ENCODE measurements around the gene GADD45GIP1.

Gene GADD45GIP1

GRCh38 chr19:12956446-12957388, at the start of gene GADD45GIP1:
Gene GADD45GIP1, minus strand, starts transcription at chr19:12957223. Its CDS starts 11 bp downstream, at chr19:12957212.
- DNase-seq (ENCODE audit: low spot score) = no peak

GRCh38 chr19:13005861-13006370, 48.9 kb upstream of the GADD45GIP1 start:
- DNase-seq (ENCODE audit: low spot score) = no peak

GRCh38 chr19:13005253-13005652, 48.2 kb upstream of the GADD45GIP1 start:
- DNase-seq (ENCODE audit: low spot score) = no peak

DNA sequence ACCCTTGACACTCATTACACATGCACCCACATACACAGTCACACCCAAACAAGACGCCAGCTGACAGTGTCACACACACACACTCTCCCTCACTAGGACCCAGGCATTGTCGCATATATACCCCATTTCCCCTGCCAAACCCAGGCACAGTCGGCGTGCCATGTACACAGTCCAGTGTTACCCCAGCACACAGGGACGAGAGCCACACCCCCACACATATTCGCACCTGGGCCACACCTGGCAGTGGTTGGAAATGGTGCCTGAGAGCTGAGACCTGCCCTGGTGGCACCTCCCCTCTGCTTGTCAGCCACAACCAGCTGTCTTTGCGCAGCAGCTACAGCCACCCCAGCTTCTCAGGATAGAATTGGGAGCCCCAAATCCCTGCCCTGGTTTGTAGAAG, 47.2 kb upstream of the GADD45GIP1 start:
- no peak for DNase-seq (ENCODE audit: low spot score)

DNA sequence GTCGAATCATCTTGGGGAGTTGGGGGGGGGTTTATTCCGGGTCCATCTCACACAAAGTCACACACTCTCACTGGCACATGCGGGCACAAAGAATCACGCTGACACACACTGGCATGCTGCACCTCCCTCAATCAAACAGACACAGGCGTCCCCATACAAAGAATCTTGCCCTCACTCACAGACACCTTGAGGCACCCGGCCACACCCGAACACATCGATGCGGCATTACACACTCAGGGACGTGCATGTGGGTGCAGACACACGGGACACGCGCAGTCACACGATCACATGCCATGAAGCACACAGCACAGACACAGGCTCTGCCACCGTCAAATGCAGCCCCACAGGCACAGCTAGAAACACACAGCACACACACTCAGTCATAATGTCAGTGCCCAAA, 46.1 kb upstream of the GADD45GIP1 start:
- no peak for DNase-seq (ENCODE audit: low spot score)

- DNase-seq (ENCODE audit: low spot score) = no peak
Observed at GRCh38 chr19:13002166-13002898, 45.3 kb upstream of the GADD45GIP1 start.

GRCh38 chr19:13001502-13002165, 44.6 kb upstream of the GADD45GIP1 start:
- no peak for DNase-seq (ENCODE audit: low spot score)

DNA sequence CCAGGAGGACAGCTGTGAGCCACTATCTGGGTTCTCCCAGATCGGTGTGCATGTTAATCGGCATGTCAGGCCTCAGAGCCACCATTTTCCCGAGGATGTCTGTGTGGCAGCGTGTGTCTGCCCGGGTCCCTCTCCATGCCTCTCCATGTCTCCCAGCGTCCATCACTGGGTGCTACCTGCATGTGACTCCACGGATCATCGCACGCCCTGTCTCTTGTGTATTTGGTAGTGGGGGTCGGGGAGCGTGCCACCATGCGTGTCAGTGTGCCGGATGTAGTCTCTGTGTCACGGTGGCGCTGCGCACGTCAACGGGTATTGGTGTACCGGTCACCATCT, 44.1 kb upstream of the GADD45GIP1 start:
- DNase-seq (ENCODE audit: low spot score) = no peak

DNA sequence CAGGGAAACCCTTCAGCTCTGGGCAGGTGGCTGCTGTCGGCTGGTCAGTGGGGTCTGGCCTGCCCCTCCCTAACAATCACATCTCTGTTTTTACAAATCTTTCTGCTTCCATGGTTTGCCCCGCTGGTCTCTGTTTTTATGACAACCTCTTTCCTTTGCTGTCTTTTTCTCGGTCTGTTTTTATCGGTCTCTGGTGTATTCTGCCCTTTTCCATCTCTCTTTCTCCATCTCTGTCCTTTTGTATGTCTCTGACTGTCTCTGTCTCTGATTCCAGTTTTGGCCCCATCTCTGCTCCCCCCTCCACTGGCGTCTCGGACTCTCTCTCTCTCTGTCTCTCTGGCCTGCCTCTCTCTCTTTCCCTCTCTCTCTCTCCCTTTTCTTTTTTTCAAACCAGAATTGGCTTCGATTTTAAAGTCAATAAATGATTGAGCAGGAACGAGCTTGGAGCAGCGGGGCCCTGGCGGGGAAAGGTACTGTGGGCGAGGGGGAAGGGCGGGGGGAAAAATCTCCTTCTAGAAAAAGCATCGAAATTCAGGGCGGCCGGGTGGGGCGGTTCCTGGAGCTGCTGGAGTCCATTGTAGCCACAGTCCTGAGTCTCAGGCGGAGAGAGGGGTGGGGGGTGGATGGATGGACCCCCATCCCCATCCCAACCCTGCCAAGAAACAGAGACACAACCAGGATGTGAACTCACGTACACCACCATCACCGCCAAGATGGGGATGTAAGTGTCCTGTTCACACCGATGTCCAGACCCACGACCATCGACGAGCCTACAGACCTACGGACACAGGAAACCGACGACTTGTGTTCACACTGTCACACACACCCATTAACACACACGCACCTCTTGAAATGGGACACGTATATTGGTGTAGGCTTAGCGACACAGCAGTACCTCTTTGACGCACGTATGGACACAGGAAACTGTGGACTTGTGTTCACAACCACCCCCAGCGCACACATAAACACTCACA, 41.2 kb upstream of the GADD45GIP1 start:
- no peak for DNase-seq (ENCODE audit: low spot score)

DNA sequence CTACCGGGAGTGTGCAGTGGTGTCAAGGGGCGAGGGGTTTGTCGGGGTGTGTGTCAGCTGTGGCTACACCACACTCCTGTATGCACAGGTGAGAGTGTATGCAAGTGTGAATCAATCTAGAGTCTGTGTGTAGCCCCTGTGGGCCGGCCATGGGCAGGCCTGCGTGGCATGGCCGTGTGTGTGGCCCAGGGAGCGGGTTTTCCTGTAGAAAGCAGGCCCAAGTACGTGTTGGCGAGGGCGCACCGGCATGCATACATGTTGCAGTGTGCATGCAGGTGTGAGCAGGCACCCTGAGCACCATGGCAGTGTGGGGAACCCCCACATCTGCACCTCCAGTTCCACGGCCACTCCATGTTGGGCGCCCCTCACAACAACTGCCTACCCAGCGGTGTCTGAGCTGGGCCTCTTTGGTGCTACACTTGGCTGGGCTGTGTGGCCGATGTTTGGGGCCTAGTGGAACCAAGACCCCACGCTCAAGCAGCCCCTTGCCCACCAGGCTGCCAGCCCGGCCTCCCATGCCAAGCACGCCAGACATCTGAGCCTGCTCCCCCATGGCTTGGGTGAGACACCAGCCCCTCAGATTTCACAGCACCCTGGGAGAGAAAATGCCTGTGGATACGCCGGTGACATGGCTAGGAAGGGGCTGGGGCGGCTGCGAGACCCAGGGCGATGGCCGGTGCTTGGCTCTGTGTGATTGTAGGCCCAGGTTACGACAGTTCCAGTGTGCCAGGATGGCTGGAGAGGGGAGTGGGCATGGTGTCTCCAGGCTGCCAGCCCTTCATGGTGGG, 40.4 kb upstream of the GADD45GIP1 start:
- no peak for DNase-seq (ENCODE audit: low spot score)

- DNase-seq (ENCODE audit: low spot score) = no peak
Observed at GRCh38 chr19:12996406-12997094, 39.5 kb upstream of the GADD45GIP1 start.

- DNase-seq (ENCODE audit: low spot score) = no peak
Observed at GRCh38 chr19:12995596-12996405, 38.8 kb upstream of the GADD45GIP1 start.

DNA sequence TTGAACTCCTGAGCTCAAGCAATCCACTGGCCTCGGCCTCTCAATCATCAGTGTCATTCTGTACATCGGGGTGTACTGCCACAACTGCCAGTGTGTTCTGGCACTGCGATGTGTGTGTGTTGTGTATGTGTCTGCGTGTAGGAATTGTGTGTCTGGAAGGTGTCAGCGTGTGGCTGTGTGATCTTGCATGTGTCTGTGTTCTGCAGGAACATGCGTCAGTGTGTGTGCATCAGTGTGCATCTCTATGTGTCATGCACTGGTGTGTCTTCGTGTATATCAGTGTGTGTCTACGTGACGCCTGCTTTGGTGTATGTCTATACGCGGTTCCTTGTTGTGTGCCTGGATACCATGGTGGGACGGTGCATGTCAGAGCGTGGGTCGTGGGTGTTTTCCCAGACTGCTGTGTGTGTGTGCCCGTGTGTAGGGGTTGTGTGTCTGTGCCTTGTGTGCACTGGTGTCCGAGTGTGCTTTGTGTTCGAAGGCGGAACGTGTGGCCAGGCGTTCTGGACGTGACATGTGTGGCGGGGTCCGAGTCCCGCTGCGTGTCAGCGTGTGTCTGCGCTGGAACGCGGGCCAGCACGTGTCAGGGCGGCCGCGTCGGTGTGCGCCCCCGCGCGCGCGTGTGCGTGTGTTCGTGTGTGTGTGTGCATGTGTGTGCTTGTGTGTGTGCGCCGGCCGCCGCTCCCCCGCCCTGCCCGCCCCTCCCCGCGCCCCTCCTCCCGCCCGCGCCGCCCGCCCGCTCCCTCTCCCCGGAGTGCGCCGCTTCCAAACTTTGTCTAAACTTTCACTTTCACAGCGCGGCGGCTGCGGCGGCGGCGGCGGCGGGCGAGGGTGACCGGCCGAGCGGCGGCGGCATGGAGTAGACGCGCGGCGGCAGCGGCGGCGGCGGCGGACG, 37.9 kb upstream of the GADD45GIP1 start, which contains the start of gene NFIX:
TSS of gene NFIX (plus strand) at position 775 of the 895 bp plus-strand sequence. CDS start 363 bp downstream, outside the sequence.
- DNase-seq (ENCODE audit: low spot score) = no peak

- no peak for DNase-seq (ENCODE audit: low spot score)
Observed at GRCh38 chr19:12993562-12993961, 36.5 kb upstream of the GADD45GIP1 start.

DNA sequence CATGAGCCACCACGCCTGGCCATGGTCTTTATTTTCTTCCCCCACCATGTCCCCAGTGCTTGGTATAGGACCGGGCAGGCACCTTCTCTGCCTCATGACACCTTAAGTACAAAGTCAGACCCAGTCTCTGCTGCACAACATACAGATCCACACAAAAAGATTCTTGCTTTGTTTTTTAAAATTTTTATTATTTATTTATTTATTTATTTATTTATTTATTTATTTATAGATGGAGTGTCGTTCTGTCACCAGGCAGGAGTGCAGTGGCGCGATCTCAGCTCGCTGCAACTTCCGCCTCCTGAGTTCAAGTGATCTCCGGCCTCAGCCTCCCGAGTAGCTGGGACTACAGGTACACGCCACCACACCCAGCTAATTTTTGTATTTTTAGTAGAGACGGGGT, 35.7 kb upstream of the GADD45GIP1 start:
- no peak for DNase-seq (ENCODE audit: low spot score)

- DNase-seq (ENCODE audit: low spot score) = no peak
Observed at GRCh38 chr19:12991296-12991695, 34.3 kb upstream of the GADD45GIP1 start.

- no peak for DNase-seq (ENCODE audit: low spot score)
Observed at GRCh38 chr19:12990853-12991252, 33.8 kb upstream of the GADD45GIP1 start.

DNA sequence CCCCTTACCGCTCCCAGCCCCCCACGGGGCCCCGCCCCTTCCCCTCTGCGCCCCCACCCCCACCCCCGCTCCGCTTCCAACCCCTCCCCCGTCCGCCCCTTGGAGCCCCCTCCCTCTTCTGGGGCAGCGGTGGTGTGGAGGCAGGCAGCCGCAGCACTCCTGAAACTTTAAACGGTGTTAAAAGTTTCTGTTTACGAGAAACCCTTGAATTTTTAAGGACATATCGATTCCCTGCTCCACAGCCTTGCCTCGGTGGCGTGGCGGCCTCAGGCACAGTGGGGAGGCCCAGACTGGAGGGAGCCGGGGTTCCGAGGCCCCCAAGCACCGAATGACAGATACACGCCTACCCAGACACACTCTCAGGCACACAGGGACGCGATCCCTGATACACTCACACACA, 33.4 kb upstream of the GADD45GIP1 start:
- no peak for DNase-seq (ENCODE audit: low spot score)
